GM18907 (cell line): ENCODE results near the gene CCSER1.
"Not testable (repeated sequence)": the region's sequence is repeated elsewhere in the genome, so short reads cannot be mapped to it uniquely, and the experiment has no call there.

ENCODE experiments used
- ATAC-seq: cut with Tn5 transposase; IDR thresholded peaks from one replicate; pipeline ENCODE4 v1.9.1; 2021; ENCODE audit warnings: mild to moderate bottlenecking, moderate library complexity; ENCODE audit not compliant: unreplicated experiment

Gene CCSER1

GRCh38 chr4:90425893-90426292 lies 298.7 kb downstream of the CCSER1 start:
- ATAC-seq, result no peak

GRCh38 chr4:90438522-90438921 lies 311.3 kb downstream of the CCSER1 start:
- ATAC-seq, result no peak

- ATAC-seq, result no peak
These were observed 314.6 kb downstream of the CCSER1 start for GRCh38 chr4:90441770-90442169.

- no peak for ATAC-seq
These were observed 315.4 kb downstream of the CCSER1 start for GRCh38 chr4:90442619-90443018.

GRCh38 chr4:90443231-90443630 lies 316.0 kb downstream of the CCSER1 start:
- ATAC-seq, result no peak

- ATAC-seq, result no peak
These were observed 317.7 kb downstream of the CCSER1 start for GRCh38 chr4:90444904-90445303.

- ATAC-seq, result no peak
These were observed 318.2 kb downstream of the CCSER1 start for GRCh38 chr4:90445380-90445779.

- no peak for ATAC-seq
These were observed 322.4 kb downstream of the CCSER1 start for GRCh38 chr4:90449626-90450025.

GRCh38 chr4:90456891-90457290 lies 329.7 kb downstream of the CCSER1 start:
- no peak for ATAC-seq

GRCh38 chr4:90457817-90458216 lies 330.6 kb downstream of the CCSER1 start:
- ATAC-seq, result no peak

- ATAC-seq, result no peak
These were observed 331.4 kb downstream of the CCSER1 start for GRCh38 chr4:90458576-90458975.

- no peak for ATAC-seq
These were observed 347.3 kb downstream of the CCSER1 start for GRCh38 chr4:90474484-90474883.

- ATAC-seq, result no peak
These were observed 348.8 kb downstream of the CCSER1 start for GRCh38 chr4:90476019-90476418.

- no peak for ATAC-seq
These were observed 349.4 kb downstream of the CCSER1 start for GRCh38 chr4:90476586-90476985.

GRCh38 chr4:90484894-90485293 lies 357.7 kb downstream of the CCSER1 start:
- not testable (repeated sequence) for ATAC-seq

GRCh38 chr4:90486346-90486745 lies 359.2 kb downstream of the CCSER1 start:
- no peak for ATAC-seq

GRCh38 chr4:90495211-90495610 lies 368.0 kb downstream of the CCSER1 start:
- no peak for ATAC-seq

- no peak for ATAC-seq
These were observed 368.7 kb downstream of the CCSER1 start for GRCh38 chr4:90495936-90496335.

GRCh38 chr4:90498175-90498574 lies 371.0 kb downstream of the CCSER1 start:
- no peak for ATAC-seq

GRCh38 chr4:90503677-90504076 lies 376.5 kb downstream of the CCSER1 start:
- no peak for ATAC-seq

GRCh38 chr4:90515191-90515590 lies 388.0 kb downstream of the CCSER1 start:
- ATAC-seq, result no peak

GRCh38 chr4:90528551-90528950 lies 401.4 kb downstream of the CCSER1 start:
- no peak for ATAC-seq

GRCh38 chr4:90536408-90536807 lies 409.2 kb downstream of the CCSER1 start:
- ATAC-seq, result no peak

- ATAC-seq, result no peak
These were observed 410.3 kb downstream of the CCSER1 start for GRCh38 chr4:90537491-90537890.
